Right ventricle myocardium inferior (tissue), 1 donor: Measurements from ENCODE around the gene TAS1R3. TPM values are rescaled to one million over a fixed set of nuclear protein-coding genes. Genes with fewer than 3 reads are reported as not detected.

Experiments
- ATAC-seq: fragments of 200-7000 bp; cut with Tn5 transposase; one replicate; pipeline ENCODE4 v1.9.1; 2020; ENCODE audit warnings: mild to moderate bottlenecking, moderate library complexity
- DNase-seq: peaks from one replicate; pipeline ENCODE4 v3.0.0; 2021; ENCODE audit errors: missing footprints
- intact Hi-C: fragments of 100-400 bp; cut with DNase I; formaldehyde crosslinking; loops from one replicate; pipeline ENCODE4 v1.11.0; 2022
- total RNA-seq: library from RNA; stranded (reverse); fragmentation: NEBNext Ultra II Directional; extraction: Animal tissue kit (Norgen Biotek cat#: 25700); gene quantifications from one replicate; pipeline ENCODE4 v1.2.1, GENCODE V29; 2021
- donor health status: DM: no; HTN: yes; CAD: no; lungs with severe emphysema.

The TAS1R3 gene
- total RNA-seq, 1 donor from 2014 or later = 0.51 TPM

- intact Hi-C loops = no loop called here
- DNase-seq (no peak), ATAC-seq (no peak)
Measured at GRCh38 chr1:1332774-1333480, 1.8 kb downstream of the TAS1R3 start.

- ATAC-seq (peak; percentile 11), DNase-seq (no peak)
- intact Hi-C loops = no loop called here
Measured at GRCh38 chr1:1333551-1334241, 2.6 kb downstream of the TAS1R3 start.

GRCh38 chr1:1334835-1335234, 3.8 kb downstream of the TAS1R3 start:
- DNase-seq (no peak), ATAC-seq (no peak)
- intact Hi-C loops = no loop called here

- intact Hi-C loops = no loop called here
- ATAC-seq = no peak
- DNase-seq = no peak
Measured at GRCh38 chr1:1335283-1335682, 4.2 kb downstream of the TAS1R3 start.

- intact Hi-C loops = no loop called here
- DNase-seq = no peak
- no peak for ATAC-seq
Measured at GRCh38 chr1:1335792-1336248, 4.7 kb downstream of the TAS1R3 start.

- no peak for ATAC-seq
- DNase-seq = no peak
- intact Hi-C loops = no loop called here
Measured at GRCh38 chr1:1336446-1336845, 5.4 kb downstream of the TAS1R3 start.

- DNase-seq = no peak
- no peak for ATAC-seq
- intact Hi-C loops = no loop called here
Measured at GRCh38 chr1:1336931-1337792, 6.1 kb downstream of the TAS1R3 start.

- intact Hi-C loops = no loop called here
- DNase-seq = no peak
- no peak for ATAC-seq
Measured at GRCh38 chr1:1337793-1338147, 6.7 kb downstream of the TAS1R3 start.

- intact Hi-C loops = no loop called here
- no peak for ATAC-seq
- no peak for DNase-seq
Measured at GRCh38 chr1:1338278-1338677, 7.2 kb downstream of the TAS1R3 start.

- ATAC-seq = no peak
- no peak for DNase-seq
- intact Hi-C loops = no loop called here
Measured at GRCh38 chr1:1340185-1340584, 9.1 kb downstream of the TAS1R3 start.

GRCh38 chr1:1340791-1341548, 9.9 kb downstream of the TAS1R3 start:
- intact Hi-C loops = no loop called here
- DNase-seq (no peak), ATAC-seq (no peak)

GRCh38 chr1:1341549-1342021, 10.5 kb downstream of the TAS1R3 start:
- intact Hi-C loops = no loop called here
- no peak for ATAC-seq
- DNase-seq = no peak

GRCh38 chr1:1342061-1342562, 11.0 kb downstream of the TAS1R3 start:
- DNase-seq = no peak
- intact Hi-C loops = no loop called here
- ATAC-seq = no peak

- intact Hi-C loops = no loop called here
- DNase-seq (no peak), ATAC-seq (no peak)
Measured at GRCh38 chr1:1342584-1343115, 11.6 kb downstream of the TAS1R3 start.

- DNase-seq (peak; percentile 67), ATAC-seq (peak; percentile 23)
- intact Hi-C loops = no loop called here
Measured at GRCh38 chr1:1343811-1344421, 12.8 kb downstream of the TAS1R3 start.

- DNase-seq (peak; percentile 56), ATAC-seq (no peak)
- intact Hi-C loops = no loop called here
Measured at GRCh38 chr1:1344655-1345361, 13.7 kb downstream of the TAS1R3 start.

GRCh38 chr1:1345384-1345783, 14.3 kb downstream of the TAS1R3 start:
- peak; percentile 59 for DNase-seq
- ATAC-seq = no peak
- intact Hi-C loops = no loop called here
